ENCODE measurements around the gene KCNJ6.

KCNJ6 gene

DNA sequence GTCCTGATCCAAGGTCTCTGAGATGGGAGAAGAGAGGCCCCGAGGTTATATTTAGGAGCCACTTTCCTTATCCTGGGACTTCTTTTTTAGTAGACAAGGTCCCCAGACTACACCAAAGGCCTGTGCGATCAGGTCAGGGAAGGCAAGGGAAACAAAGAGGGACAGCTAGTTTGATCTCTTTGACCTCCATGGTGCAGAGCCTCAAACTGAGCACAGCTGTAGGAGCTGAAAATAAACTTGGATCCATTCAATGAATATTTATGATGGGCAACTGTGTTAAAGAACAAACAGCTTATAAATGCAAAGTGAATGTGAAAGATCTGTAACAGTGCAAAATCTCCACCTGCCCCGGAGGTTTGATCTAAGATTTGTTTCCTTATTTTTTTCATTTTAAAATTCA lies 293.1 kb downstream of the KCNJ6 start:
- H3K36me3 ChIP-seq (replicated peaks), result no peaks in the 10 kb centered on the region
- in situ Hi-C loops (cut with MboI; ENCODE audit: low sequenced_read_pairs), result no loop called here
- H3K4me3 ChIP-seq, result no peak overlapping the region
- H3K27me3 ChIP-seq (ENCODE audit: low read depth), result peaks cover 4% of the 10 kb centered on the region; the same call in 1 of the 2 replicates
- no peak for DNase-seq (ENCODE audit: low spot score in 2 of 2)
- H3K4me1 ChIP-seq, result no peaks in the 10 kb centered on the region
- H3K9me3 ChIP-seq, result no peaks in the 10 kb centered on the region

GRCh38 chr21:37622755-37623154 lies 293.5 kb downstream of the KCNJ6 start:
- no peak for DNase-seq (ENCODE audit: low spot score in 2 of 2)
- in situ Hi-C loops (cut with MboI; ENCODE audit: low sequenced_read_pairs), result no loop called here
- H3K36me3 ChIP-seq (replicated peaks), result no peaks in the 10 kb centered on the region
- no peaks in the 10 kb centered on the region for H3K9me3 ChIP-seq
- peaks cover 4% of the 10 kb centered on the region; the same call in 1 of the 2 replicates for H3K27me3 ChIP-seq (ENCODE audit: low read depth)
- no peak overlapping the region for H3K4me3 ChIP-seq
- no peaks in the 10 kb centered on the region for H3K4me1 ChIP-seq

- Histone ChIP-seq H3K27me3 (ENCODE audit: low read depth) (peaks cover 4% of the 10 kb centered on the region; the same call in 1 of the 2 replicates), H3K9me3 (no peaks in the 10 kb centered on the region), H3K36me3 (replicated peaks) (no peaks in the 10 kb centered on the region), H3K4me1 (no peaks in the 10 kb centered on the region), H3K4me3 (no peak overlapping the region)
- DNase-seq (ENCODE audit: low spot score in 2 of 2), result no peak
- in situ Hi-C loops (cut with MboI; ENCODE audit: low sequenced_read_pairs), result no loop called here
These were observed 295.9 kb downstream of the KCNJ6 start for GRCh38 chr21:37620401-37620800.

GRCh38 chr21:37619464-37619974 lies 296.7 kb downstream of the KCNJ6 start:
- no peak for DNase-seq (ENCODE audit: low spot score in 2 of 2)
- H3K36me3 ChIP-seq (replicated peaks), result no peaks in the 10 kb centered on the region
- peaks cover 4% of the 10 kb centered on the region; the same call in 1 of the 2 replicates for H3K27me3 ChIP-seq (ENCODE audit: low read depth)
- H3K4me3 ChIP-seq, result no peak overlapping the region
- H3K4me1 ChIP-seq, result no peaks in the 10 kb centered on the region
- in situ Hi-C loops (cut with MboI; ENCODE audit: low sequenced_read_pairs), result no loop called here
- no peaks in the 10 kb centered on the region for H3K9me3 ChIP-seq

DNA sequence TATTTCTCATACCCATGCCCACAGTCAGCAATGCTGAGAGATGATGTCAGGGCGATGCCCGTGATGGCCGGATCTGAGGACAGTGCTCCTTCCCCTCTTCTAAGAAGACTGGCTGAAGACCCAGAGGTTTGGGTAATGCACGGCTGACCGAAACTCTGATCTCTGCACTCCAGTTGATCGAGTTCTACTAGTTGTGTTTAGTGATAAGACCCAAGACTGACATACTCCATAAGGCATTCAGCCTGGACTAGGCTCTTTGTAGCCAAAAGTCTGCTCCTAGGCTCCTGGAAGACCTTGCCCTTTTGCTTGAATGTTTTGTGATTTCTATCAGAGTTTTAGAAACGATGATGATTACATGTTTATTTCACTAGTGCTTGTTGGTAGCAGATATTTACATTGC lies 298.2 kb downstream of the KCNJ6 start:
- Histone ChIP-seq H3K4me3 (no peak overlapping the region), H3K27me3 (ENCODE audit: low read depth) (peaks cover 4% of the 10 kb centered on the region; the same call in 1 of the 2 replicates), H3K4me1 (no peaks in the 10 kb centered on the region), H3K36me3 (replicated peaks) (no peaks in the 10 kb centered on the region), H3K9me3 (no peaks in the 10 kb centered on the region)
- in situ Hi-C loops (cut with MboI; ENCODE audit: low sequenced_read_pairs), result no loop called here
- no peak for DNase-seq (ENCODE audit: low spot score in 2 of 2)

DNA sequence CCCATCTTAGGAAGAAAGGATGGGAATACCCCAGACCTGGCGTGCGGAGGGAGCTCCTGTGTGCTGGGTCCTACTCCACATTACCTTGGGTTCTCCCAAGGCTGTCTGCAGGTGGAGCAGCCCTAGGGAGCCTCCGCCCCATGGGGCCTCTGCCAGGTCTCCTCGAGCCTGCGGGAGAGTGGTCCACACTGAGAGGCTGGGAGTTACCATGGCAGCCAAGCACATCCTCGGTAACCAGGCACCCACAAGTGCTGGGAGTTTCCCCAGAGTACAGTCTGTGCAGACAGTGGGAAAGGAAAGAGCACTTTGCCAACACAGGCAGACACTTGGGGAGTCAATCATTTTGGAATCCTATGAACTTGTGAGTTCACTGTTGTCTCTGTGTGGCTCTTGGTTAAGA lies 300.3 kb downstream of the KCNJ6 start:
- no peaks in the 10 kb centered on the region for H3K36me3 ChIP-seq (replicated peaks)
- no peak for DNase-seq (ENCODE audit: low spot score in 2 of 2)
- no peak overlapping the region for H3K4me3 ChIP-seq
- H3K4me1 ChIP-seq, result no peaks in the 10 kb centered on the region
- H3K27me3 ChIP-seq (ENCODE audit: low read depth), result peaks cover 4% of the 10 kb centered on the region; the same call in 1 of the 2 replicates
- in situ Hi-C loops (cut with MboI; ENCODE audit: low sequenced_read_pairs), result no loop called here
- H3K9me3 ChIP-seq, result no peaks in the 10 kb centered on the region

GRCh38 chr21:37614351-37614875 lies 301.8 kb downstream of the KCNJ6 start:
- in situ Hi-C loops (cut with MboI; ENCODE audit: low sequenced_read_pairs), result no loop called here

GRCh38 chr21:37607081-37607480 lies 309.2 kb downstream of the KCNJ6 start:
- no peaks in the 10 kb centered on the region for H3K36me3 ChIP-seq (replicated peaks)
- H3K9me3 ChIP-seq, result no peaks in the 10 kb centered on the region
- H3K27me3 ChIP-seq (ENCODE audit: low read depth), result no peaks in the 10 kb centered on the region
- H3K4me1 ChIP-seq, result no peaks in the 10 kb centered on the region
- no peak for DNase-seq (ENCODE audit: low spot score in 2 of 2)
- H3K4me3 ChIP-seq, result no peak overlapping the region
- in situ Hi-C loops (cut with MboI; ENCODE audit: low sequenced_read_pairs), result no loop called here

More at GRCh38 chr21:37614351-37614875, 301.8 kb downstream of the KCNJ6 start:
- Histone ChIP-seq H3K4me1 (no peaks in the 10 kb centered on the region), H3K9me3 (no peaks in the 10 kb centered on the region), H3K4me3 (no peak overlapping the region), H3K27me3 (ENCODE audit: low read depth) (peaks cover 4% of the 10 kb centered on the region; the same call in 1 of the 2 replicates), H3K36me3 (replicated peaks) (no peaks in the 10 kb centered on the region)
- no peak for DNase-seq (ENCODE audit: low spot score in 2 of 2)

GRCh38 chr21:37606549-37606948 lies 309.7 kb downstream of the KCNJ6 start:
- in situ Hi-C loops (cut with MboI; ENCODE audit: low sequenced_read_pairs), result no loop called here
- Histone ChIP-seq H3K27me3 (ENCODE audit: low read depth) (no peaks in the 10 kb centered on the region), H3K4me3 (no peak overlapping the region), H3K9me3 (no peaks in the 10 kb centered on the region), H3K36me3 (replicated peaks) (no peaks in the 10 kb centered on the region), H3K4me1 (no peaks in the 10 kb centered on the region)
- DNase-seq (ENCODE audit: low spot score in 2 of 2), result no peak

DNA sequence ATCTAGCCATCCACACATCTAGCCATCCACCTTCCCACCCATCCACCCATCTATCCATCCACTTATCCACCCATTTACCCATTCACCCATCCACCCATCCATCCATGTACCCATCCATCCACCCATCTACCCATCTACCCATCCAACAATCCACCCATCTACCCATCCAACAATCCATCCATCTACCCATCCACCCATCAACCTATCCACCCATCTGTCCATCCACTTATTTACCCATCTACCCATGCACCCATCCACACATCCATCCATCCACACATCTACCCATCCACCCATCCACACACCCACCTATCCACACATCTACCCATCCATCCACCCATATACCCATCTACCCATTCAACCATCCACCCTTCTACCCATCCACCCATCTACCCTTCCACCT lies 311.3 kb downstream of the KCNJ6 start:
- Histone ChIP-seq H3K27me3 (ENCODE audit: low read depth) (no peaks in the 10 kb centered on the region), H3K9me3 (no peaks in the 10 kb centered on the region), H3K36me3 (replicated peaks) (no peaks in the 10 kb centered on the region), H3K4me1 (no peaks in the 10 kb centered on the region), H3K4me3 (no peak overlapping the region)
- DNase-seq (ENCODE audit: low spot score in 2 of 2), result no peak
- in situ Hi-C loops (cut with MboI; ENCODE audit: low sequenced_read_pairs), result no loop called here

GRCh38 chr21:37603129-37603528 lies 313.1 kb downstream of the KCNJ6 start:
- H3K27me3 ChIP-seq (ENCODE audit: low read depth), result no peaks in the 10 kb centered on the region
- H3K36me3 ChIP-seq (replicated peaks), result no peaks in the 10 kb centered on the region
- no peaks in the 10 kb centered on the region for H3K9me3 ChIP-seq
- no peak overlapping the region for H3K4me3 ChIP-seq
- in situ Hi-C loops (cut with MboI; ENCODE audit: low sequenced_read_pairs), result no loop called here
- DNase-seq (ENCODE audit: low spot score in 2 of 2), result no peak
- H3K4me1 ChIP-seq, result no peaks in the 10 kb centered on the region

GRCh38 chr21:37601915-37602314 lies 314.3 kb downstream of the KCNJ6 start:
- Histone ChIP-seq H3K4me1 (no peaks in the 10 kb centered on the region), H3K27me3 (ENCODE audit: low read depth) (no peaks in the 10 kb centered on the region), H3K36me3 (replicated peaks) (no peaks in the 10 kb centered on the region), H3K9me3 (no peaks in the 10 kb centered on the region), H3K4me3 (no peak overlapping the region)
- DNase-seq (ENCODE audit: low spot score in 2 of 2), result no peak
- in situ Hi-C loops (cut with MboI; ENCODE audit: low sequenced_read_pairs), result no loop called here

GRCh38 chr21:37601027-37601426 lies 315.2 kb downstream of the KCNJ6 start:
- H3K36me3 ChIP-seq (replicated peaks), result no peaks in the 10 kb centered on the region
- H3K9me3 ChIP-seq, result no peaks in the 10 kb centered on the region
- H3K27me3 ChIP-seq (ENCODE audit: low read depth), result no peaks in the 10 kb centered on the region
- H3K4me1 ChIP-seq, result no peaks in the 10 kb centered on the region
- in situ Hi-C loops (cut with MboI; ENCODE audit: low sequenced_read_pairs), result no loop called here
- no peak overlapping the region for H3K4me3 ChIP-seq
- no peak for DNase-seq (ENCODE audit: low spot score in 2 of 2)

- Histone ChIP-seq H3K27me3 (ENCODE audit: low read depth) (no peaks in the 10 kb centered on the region), H3K9me3 (no peaks in the 10 kb centered on the region), H3K4me3 (no peak overlapping the region), H3K36me3 (replicated peaks) (no peaks in the 10 kb centered on the region), H3K4me1 (no peaks in the 10 kb centered on the region)
- no peak for DNase-seq (ENCODE audit: low spot score in 2 of 2)
- in situ Hi-C loops (cut with MboI; ENCODE audit: low sequenced_read_pairs), result no loop called here
These were observed 320.3 kb downstream of the KCNJ6 start for GRCh38 chr21:37595944-37596343.

DNA sequence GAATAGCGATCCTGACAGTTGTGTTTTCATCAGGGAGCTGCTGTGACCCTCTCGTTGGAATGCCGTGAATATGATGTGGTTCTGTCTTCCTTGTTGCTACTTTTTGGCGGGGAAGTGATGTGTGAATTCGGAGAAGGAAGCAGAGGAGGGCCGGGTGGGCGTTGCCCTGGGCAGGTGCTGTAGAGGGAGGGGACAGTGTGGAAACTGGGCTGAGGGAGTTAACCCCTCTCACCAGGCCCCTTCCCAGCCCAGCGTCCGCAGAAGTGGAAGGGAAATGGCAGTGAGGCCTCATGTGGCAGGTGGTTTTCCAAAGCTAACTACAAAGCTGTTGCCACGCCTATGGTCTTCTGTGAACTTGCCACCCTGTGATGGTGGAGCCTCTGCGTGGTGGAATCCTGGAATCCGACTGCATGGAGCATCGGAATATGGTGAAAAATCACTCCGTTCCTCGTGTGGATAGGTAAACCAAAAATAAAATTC lies 321.7 kb downstream of the KCNJ6 start:
- no peaks in the 10 kb centered on the region for H3K4me1 ChIP-seq
- H3K4me3 ChIP-seq, result no peak overlapping the region
- in situ Hi-C loops (cut with MboI; ENCODE audit: low sequenced_read_pairs), result no loop called here
- no peaks in the 10 kb centered on the region for H3K36me3 ChIP-seq (replicated peaks)
- DNase-seq (ENCODE audit: low spot score in 2 of 2), result no peak
- no peaks in the 10 kb centered on the region for H3K27me3 ChIP-seq (ENCODE audit: low read depth)
- no peaks in the 10 kb centered on the region for H3K9me3 ChIP-seq

Data from HAP-1 (cell line).